ENCODE data around the gene NALF2.

NALF2 gene

DNA sequence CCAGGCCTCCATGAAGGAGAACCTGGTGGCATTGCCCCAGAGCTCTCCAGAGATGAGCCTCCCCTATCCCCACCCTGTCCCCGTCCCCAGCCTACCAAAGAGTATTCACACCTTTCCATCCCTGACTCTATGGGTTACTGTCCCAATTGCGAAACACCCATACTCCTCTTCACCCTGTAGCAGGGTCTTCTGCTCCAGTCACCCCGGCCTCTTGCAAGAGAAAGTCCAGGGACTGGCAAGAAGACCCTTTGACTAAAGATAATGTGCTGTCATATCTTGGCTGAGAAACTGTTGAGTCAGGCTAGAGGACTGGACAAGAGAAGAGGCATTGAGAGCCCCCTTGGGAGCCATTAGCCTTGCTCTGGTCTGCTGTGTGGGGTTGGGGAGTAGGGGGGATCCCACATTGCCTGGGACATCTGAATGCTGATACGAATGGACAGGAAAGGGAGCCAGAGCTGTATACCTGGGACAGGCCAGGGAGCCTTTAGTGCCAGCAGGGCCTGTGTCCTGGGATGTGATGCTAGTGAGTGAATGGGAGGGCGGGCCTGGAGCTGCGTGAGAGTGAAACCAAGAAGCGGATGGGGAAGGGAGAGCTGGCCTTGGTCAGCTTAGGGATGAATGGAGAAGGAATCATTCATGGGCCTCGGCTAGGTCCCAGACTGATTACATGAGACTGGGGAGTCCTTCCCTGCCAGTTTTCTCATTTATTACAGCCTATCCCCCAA is 27.1 kb downstream of the NALF2 start:
- DNase-seq: no peak

DNA sequence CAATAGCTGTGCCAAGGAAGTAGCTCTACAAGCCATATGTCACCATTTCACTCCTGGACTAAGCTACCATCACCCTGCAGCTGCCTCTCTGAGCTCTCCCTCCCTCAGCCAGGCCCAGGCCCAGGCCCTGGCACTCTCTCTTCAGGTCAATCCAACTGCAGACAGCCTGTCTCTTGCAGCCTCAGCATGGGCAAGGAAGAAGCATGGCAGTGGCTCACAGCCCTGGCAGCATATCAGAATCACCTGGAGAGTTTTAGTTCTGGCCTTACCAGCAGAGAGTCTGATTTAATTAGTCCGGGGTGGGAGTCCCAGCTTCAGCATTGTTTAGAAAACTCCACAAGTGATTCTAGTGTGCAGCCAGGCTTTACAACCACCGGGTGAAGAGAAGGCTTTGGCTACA is 31.5 kb downstream of the NALF2 start:
- no peak for DNase-seq

DNA sequence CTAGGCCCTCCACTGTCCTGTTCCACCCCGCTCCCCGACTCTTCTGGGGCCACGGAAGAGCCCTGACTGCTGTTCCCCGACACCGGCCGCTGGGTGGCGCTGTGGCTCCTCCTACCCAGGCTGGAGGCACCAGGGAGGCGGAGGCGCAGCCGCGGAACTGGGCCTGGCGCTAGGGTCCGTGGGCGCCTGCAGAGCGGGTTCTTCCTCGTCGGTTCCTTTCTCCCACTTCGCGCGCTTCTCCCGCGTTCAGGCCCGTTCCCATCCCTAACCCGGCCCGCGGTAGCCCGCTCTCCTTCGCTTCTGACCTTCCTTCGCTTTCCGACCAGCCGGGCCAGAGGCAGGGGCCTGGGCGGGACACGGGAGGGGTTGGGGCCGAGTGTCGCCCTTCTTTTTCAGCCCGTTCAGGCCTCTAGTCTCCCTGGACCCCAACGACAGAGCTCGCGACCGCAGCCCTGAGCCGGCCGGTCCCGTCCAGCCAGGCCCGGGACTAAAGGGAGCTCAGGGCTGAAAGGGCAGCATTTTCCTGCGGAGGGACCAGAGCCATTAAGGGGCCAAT is 34.3 kb downstream of the NALF2 start:
- DNase-seq: peak; percentile 77 to 80

DNA sequence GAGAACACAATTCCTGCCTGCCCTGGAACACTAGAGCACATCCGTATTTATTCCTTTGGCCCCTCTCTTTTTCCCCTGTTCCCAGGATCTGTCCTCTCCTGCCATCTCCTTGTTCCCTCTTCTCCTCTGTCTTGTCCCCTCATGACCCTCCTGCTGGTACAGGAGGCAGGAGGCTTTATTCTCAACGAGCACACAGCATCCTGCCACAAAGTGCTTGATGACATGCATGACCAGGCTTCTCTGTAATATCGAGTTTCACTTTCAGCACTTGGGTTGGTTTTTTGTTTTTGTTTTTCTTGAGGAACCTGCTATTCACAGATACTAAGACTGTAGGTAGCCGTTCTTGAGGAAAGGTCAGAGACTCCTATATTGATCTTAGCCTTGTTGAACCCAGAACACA is 35.3 kb downstream of the NALF2 start:
- no peak for DNase-seq

DNA sequence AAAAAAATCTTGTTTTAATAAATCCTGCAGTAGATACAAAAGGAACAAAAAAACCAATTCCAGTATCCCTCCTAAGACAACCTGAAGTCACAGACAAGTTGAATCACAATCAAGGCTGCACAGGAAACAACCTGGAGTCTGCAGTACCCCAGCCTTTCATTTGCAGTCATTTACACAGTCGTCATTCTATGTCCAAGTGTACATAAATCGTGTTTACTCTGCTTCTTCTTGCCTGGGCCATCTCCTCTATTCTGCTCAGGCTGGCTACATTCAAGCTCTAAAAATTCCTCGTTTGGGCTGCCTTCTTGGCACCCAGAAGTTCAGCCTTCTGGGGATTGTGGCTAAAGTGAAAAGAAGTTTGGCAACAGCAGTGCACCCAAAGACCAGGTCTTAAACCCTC is 37.8 kb downstream of the NALF2 start:
- no peak for DNase-seq

DNA sequence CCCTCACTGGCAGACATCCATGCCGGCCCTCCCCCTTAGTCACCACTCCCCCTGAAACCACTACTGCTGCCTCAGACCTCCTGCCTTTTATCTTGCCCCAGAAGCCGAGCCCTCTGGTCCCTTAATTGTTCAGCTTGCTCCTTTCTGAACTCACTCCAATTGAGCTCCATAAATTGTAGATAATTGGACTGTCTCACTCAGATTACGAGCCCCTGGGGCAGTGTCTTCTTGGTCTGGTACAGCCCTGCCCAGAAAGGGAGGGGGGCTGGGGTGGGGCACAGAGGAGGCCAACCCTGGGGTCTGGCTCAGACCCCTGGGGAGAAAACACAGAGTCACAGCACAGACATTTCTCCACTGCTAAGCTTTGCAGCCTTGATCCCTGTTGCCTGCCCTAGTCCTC is 39.4 kb downstream of the NALF2 start:
- no peak for DNase-seq

DNA sequence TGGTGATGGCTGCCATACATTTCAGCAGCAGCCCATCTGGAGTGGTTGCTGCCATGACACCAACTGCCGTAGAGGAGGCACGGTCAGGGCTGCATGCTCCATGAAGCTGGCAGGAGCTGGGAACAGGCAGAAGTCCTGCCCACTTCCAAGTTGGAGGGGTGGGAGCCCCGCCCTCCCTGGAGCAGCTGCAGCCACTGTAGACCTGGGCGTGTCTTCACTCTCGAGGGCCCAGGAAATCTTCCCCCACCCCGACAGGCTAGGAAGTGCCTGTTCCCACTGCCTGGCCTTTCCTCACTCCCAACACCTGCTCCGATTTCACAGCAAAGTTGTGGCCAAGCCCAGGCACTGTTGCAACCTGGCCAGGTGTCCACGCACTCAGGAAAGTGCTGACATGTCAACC is 42.3 kb downstream of the NALF2 start:
- no peak for DNase-seq

DNA sequence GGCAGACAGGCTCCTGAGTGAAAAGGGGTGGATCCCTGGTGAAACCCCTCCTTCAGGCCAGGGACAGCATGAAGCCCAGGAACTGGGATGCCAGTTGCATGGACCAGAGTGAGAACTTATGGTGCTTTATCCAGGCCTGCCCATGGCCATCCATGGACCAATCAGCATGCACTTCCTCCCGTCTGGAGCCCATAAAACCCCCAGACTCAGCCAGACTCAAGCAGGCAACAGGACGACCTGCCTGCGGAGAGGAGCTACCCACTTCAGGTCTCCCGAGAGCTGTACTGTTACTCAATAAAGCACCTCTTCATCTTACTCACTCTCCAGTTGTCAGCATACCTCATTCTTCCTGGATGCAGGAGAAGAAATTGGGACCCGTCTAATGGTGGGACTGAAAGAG is 42.9 kb downstream of the NALF2 start:
- no peak for DNase-seq

DNA sequence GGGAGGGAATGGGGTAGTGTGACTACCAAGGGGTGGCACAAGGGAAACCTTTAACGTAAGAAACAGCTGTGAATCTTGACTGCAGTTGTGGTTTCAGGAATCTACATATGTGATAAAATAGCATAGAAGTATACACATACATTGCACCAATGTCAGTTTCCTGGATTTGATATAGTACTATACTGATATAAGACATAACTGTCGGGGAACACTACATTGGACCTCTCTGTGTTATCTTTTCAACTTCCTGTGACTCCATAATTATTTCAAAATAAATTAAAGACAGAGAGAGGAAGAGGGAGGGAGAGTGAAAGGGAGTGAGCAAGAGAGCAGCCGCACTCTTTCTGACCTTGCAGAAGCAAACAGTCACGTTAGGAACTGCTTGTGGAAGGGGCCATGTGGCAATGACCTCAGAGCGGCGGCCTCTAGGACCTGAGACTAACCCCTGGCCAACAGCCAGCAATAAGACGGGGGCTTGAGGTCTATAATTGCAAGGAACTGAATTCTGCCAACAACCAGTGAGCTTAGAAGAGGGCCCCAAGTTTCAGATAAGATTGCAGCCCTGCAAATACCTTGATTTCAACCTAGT is 47.4 kb downstream of the NALF2 start:
- DNase-seq: no peak

DNA sequence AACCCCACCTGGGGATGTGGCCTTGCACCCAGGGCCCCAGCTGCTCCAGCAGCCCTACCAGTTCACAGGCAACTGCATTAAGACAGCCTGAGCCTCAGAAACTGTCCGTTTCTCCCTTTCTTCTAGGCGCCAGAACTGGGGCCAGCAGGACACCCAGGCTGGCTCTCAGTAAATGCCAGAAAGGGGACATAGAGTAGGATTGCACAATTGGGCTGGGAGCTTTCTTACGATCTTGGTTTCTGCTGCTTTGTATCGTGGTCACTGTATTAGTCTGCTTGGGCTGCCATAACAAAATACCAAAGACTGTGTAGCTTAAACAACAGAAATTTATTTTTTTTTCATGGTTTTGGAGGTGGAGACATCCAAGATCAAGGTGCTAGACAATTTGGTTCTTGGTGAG is 48.4 kb downstream of the NALF2 start:
- no peak for DNase-seq
